GM18498 (cell line): ENCODE results near the gene PCBP3.

Experiments
- ATAC-seq: cut with Tn5 transposase; IDR thresholded peaks from one replicate; pipeline ENCODE4 v1.9.1; 2021; ENCODE audit warnings: mild to moderate bottlenecking, moderate library complexity; ENCODE audit not compliant: unreplicated experiment

Gene PCBP3

GRCh38 chr21:45776971-45777370 lies 133.4 kb downstream of the PCBP3 start:
- ATAC-seq = no peak

DNA sequence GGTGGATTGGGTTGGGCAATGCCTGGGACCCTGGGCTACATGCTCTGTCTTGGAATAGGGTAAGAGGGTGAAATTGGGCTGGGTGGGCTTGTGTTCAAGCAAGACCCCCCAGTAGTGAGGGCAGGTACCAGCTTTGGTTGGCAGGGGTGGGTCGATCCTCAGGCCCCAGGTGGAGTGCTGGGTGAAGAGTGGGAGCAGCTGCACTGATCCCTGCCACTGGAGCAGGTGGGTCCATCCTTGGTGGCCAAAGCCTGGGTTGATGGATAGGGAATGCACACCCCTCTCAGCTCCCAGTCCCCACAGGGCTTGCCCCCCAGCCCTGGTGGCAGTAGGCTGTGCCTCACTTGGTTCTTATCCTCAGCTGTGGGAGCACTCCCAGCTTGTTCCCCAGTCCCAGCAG lies 135.2 kb downstream of the PCBP3 start:
- no peak for ATAC-seq

GRCh38 chr21:45779226-45779625 lies 135.7 kb downstream of the PCBP3 start:
- ATAC-seq = no peak

DNA sequence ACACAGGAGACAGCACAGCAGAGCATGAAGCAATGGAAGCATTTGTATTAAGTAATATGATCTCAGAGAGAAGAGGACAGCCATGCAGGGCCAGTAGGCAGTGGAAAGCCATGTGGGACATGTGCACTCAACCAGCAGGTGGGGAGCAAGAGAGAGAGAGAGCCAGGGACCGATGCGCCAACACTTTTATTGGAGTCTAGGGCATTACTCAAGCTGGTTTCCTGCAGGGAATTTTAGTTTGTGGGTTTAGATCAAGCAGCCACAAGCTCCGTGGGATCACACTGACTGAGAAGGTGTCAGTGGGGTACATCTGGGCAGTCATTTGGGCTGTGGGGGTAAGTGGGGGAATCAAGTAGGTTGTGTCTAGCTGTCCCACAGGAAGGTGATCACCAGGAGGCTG lies 137.1 kb downstream of the PCBP3 start:
- ATAC-seq = no peak

DNA sequence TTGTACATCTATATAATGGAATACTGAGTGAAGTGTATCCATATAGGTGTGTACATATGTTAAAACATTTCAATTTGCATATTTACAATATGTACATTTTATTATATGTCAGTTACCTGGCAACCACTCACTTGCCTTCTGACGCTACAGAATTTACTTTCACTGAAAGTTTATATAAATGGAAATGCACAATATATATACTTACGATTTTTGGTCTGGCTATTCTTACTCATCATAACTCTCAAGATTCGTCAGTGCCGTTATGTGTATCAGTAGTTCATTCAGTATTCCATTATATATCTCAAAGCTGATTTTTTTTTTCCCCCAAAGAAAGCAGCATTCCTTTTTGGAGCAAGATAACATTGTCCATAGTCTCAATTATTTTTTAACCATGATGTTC lies 138.2 kb downstream of the PCBP3 start:
- ATAC-seq = no peak

GRCh38 chr21:45786660-45787059 lies 143.1 kb downstream of the PCBP3 start:
- no peak for ATAC-seq

DNA sequence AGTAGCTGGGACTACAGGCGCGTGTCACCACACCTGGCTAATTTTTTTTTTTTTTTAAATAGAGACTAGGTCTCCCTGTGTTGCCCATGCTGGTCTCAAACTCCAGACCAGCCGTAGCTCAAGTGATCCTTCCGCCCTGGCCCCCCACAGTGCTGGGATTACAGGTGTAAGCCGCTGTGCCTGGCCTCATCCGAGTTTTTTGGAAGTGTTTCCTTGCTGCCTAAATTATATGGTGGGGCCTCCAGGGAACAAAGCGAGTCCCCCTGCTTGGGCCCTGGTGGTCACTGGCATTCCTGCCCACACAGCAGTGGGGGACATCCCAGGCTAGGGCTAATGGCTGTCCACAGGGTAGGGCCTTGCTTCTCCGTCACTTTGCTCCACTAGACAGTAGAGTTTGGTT lies 143.8 kb downstream of the PCBP3 start:
- ATAC-seq = no peak

GRCh38 chr21:45788198-45788597 lies 144.7 kb downstream of the PCBP3 start:
- ATAC-seq = no peak

GRCh38 chr21:45788637-45789506 lies 145.3 kb downstream of the PCBP3 start:
- no peak for ATAC-seq

GRCh38 chr21:45790427-45790826 lies 146.9 kb downstream of the PCBP3 start:
- no peak for ATAC-seq

DNA sequence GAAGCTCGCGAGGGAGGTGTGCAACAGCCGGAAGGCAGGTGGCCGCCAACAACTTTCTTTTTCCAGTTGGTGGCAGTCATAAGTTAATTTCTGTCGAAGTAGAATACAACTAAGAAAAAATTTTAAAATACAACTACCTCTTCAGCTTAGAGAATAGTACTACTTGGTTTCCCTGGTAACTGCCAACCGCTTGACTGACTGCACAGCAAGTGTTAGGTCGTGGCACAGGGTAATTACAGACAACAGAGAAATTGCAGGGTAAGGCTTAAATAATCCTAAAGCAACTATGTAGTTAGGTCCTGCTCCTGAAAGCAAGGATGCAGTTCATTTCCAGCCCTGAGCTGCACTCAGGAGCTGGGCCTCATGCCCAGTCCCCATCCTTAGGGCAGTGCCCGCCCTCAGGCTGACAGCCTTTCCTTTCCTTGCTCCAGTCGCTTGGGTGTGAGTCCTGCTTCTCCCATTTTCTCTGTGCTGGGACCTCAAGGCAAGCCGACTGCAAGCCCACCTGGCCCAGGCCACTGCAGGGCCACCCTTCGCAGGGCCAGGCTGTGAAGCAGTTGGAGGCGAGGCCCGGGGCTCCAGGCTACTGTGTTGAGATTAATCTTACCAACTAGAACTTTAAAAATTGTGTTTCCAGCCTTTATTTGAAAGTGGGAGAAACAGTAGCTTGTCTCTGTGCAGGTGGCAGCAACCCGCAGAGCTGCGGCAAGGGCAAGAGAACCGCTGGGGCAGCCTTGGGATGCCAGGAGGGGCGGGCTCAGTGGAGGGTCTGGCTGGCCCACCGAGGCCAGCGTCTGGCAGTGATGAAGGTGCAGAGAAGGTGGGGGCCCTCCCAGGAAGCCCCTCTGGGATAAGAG lies 148.3 kb downstream of the PCBP3 start:
- ATAC-seq = no peak

DNA sequence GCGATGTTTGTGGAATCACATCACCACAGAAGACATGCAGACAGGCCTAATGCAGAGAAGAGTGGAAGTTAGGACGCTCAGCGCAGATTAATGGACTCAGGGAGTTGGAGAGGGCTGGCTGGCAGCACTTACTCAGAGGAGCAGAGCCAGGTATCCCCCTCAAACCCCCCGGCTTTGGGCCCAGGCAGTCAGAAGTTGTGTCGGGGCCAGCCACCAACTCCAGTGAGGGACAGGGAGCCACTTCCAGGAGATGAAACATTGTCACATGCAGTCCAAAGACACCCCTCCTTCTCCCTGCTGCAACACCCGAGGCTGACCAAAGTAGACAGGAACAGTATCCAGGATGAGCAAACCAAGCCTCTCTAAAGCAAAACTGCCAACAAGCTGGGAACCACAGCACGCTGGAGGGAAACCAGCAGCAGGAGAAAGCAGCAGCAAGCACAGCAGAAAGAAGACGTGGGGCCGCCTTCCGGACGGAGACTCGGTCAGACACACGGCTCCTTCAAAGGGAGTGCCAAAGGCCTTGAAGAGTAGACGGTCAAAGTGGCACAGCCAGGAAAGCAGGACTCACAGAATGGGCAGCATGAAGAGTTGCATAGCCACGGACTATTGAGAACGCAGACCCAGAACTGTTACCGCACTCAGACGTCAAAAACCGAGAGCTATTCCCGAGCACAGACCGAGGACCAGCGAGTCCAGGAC lies 149.3 kb downstream of the PCBP3 start:
- ATAC-seq = no peak

DNA sequence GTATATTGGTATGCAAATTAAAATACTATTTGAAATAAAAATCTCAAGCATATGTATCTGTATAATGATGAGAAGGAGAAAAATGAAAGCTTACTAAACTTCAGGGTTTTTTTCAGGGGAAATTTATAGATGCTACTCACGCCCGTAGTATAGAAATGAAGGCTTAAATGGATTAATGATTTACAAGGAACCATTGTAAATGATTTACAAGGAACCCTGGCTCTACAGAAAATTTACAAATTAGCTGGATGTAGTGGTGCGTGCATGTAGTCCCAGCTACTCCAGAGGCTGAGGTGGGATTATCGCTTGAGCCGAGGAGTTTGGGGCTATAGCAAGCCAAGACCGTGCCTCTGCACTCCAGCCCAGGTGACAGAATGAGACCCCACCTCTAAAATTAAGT lies 150.5 kb downstream of the PCBP3 start:
- no peak for ATAC-seq

DNA sequence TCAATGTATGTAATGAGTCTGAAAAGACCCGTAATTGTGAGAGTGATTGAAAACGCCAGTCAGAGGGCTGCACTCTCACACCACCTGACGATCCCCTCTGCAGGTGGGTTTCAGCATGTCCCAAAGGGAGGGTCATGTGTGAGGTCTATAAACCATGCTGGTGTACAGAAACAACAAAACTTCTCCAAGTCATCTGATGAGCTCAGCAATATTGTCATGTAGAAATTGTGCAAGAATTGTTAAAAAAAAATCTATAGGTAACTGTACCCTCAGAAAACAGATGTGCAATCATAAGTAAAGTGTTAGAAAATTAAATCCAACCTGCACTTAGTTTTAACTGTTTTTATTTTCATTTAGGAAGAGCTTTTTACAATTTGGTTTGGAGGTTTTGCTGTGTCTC lies 152.5 kb downstream of the PCBP3 start:
- ATAC-seq = no peak

GRCh38 chr21:45797338-45797737 lies 153.8 kb downstream of the PCBP3 start:
- no peak for ATAC-seq

- no peak for ATAC-seq
These were observed 156.3 kb downstream of the PCBP3 start for GRCh38 chr21:45799765-45800338.

DNA sequence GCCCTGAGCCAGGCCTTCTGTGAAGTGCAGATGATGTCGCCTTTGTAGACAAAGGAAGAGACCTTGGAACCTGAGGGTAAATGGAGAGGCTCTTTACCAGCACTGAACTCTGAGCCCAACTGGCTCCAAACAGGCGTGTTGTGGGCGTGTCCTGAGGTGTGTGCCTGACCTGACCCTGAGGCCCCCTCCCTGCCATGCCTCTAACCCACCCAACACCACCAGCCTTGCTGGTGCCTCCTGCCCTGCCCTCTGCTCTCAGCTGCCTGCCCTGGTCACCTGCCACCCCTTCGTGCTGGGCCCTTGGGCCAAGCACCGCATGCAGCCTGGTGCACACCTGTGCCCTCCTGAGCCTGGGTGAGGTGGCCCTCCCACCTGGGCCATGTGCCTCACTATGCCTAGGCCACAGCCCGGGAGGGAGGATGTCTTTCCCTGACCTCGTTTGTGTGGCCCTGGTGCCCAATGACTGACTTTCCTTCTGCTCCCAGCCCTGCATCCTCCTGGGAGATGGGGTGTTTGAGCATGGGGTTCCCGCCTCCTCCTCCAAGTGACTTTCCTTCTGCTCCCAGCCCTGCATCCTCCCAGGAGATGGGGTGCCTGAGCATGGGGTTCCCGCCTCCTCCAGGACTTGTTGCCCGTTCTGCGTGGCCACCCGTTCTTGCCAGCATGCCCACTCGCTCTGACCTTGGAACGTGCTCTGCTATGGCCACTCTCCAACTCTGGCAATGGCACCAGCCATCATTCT lies 157.0 kb downstream of the PCBP3 start:
- no peak for ATAC-seq

- ATAC-seq = no peak
These were observed 157.8 kb downstream of the PCBP3 start for GRCh38 chr21:45801129-45801964.

DNA sequence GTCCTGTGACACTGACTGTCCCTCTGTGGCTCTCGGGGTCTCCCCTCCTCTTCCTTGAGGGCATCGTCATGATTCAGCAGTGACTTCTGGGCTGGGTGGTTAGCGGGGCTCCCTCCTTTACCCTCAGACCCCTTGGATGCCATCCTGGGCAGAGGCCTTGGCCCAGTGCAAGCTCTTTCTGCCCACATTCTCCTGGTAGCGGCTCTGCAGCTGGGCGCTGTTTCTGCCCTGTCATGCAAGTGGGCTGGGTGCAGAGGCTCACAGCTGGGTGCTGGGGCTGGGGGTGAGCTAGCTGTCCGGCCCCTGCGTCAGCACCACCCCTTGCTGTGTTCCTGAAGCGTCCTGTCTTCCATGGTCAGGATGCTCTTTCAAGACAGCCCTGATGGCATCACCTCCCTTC lies 158.5 kb downstream of the PCBP3 start:
- ATAC-seq = no peak

- no peak for ATAC-seq
These were observed 158.9 kb downstream of the PCBP3 start for GRCh38 chr21:45802425-45802824.
